Smooth muscle cell of bladder (primary cell): Measurements from ENCODE around the gene MYO6. TPM values are rescaled to one million over a fixed set of nuclear protein-coding genes. Genes with fewer than 3 reads are reported as not detected.

ENCODE experiments used
- total RNA-seq: library from RNA; depleted of rRNA; stranded (reverse); fragments of >200 nt; gene quantifications from 2 replicates; pipeline ENCODE4 v1.2.3, GENCODE V29; 2014

MYO6 gene
- total RNA-seq, result 12.5 and 14.0 TPM in 2 replicates

DNA sequence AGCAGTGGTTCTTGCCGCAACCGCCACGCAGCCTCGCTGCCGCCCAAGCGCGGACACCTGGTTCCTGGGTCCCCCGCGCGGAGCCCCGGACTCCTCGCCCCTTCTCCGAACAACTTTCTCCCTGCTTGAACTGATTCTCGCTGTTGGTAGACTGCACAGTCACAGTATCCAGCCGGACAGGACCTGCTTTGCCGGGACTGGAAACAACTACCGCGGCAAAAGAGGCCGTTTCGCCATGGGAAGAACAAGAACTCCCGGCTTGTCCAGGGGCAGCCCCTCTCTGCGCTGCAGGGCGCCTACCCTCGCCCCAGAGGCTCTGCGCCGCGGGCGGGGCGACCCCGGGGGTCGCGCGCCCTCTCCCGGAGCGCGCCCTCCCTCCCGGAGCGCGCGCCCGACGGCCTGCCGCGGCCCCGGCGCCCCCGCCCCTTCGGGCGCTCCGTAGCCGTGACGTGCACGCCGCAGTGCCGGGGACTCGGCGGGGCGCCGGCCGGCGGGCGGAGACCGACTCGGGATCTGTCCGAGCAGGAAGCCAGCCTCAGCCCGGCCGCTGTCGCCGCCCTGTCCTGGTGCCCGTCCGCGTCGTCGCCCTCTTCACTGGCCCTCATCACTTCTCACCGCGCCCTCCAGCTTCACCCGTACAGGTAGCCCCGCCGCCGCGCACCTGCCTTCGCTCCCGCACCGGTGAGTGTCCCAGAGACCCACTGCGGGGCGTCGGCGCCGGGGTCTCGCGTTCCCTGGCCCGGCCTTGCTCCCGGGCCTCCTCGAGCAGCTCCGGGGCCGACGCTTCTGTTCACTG lies at the start of gene MYO6:
Gene MYO6, plus strand, starts transcription at position 497 of the 796 bp plus-strand sequence. CDS start 68,309 bp downstream, outside the sequence.

Other genes with a start within 250 kb of the MYO6 start
- gene SENP6, start 147.4 kb upstream of the MYO6 start, total RNA-seq, result 54.0 and 59.0 TPM in 2 replicates